ENCODE results near the gene NTM.

DNA sequence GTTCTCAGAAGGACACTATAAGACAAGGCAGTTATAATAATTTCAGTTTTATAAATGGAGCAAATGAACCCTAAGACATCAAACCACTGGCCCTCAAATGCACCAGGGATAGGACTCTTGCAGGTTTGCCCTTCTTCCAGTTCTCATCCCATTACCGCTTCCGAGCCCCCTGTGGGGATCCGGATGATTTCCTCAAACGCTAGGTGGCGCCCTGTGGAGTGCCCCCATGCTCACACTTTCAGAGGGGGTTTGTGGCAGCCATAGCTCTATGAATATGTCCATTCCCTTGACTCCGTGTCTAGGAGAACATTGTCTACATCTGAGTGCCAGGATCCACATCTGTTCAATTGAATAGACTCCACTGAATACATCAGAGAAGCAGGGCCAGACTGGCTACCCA, 816.3 kb downstream of the NTM start:
- TF ChIP-seq ZNF473 (tag by site-specific recombination; IDR thresholded peaks at IDR 0.05) (no peak), ZNF624 (tag by site-specific recombination; IDR thresholded peaks at IDR 0.05) (no peak), ZNF394 (tag by site-specific recombination; IDR thresholded peaks at IDR 0.05; ENCODE audit: borderline replicate concordance) (no peak), ZNF138 (tag by site-specific recombination; IDR thresholded peaks at IDR 0.05; ENCODE audit: borderline replicate concordance) (no peak), ZNF112 (tag by site-specific recombination; IDR thresholded peaks at IDR 0.05) (no peak), WT1 (tag by site-specific recombination; IDR thresholded peaks at IDR 0.05) (no peak), ZBTB7A (tag by site-specific recombination; IDR thresholded peaks at IDR 0.05; ENCODE audit: low read depth) (no peak), ZNF830 (tag by site-specific recombination; IDR thresholded peaks at IDR 0.05; ENCODE audit: low read depth) (no peak)
- TF ChIP-seq, protein P1, sequence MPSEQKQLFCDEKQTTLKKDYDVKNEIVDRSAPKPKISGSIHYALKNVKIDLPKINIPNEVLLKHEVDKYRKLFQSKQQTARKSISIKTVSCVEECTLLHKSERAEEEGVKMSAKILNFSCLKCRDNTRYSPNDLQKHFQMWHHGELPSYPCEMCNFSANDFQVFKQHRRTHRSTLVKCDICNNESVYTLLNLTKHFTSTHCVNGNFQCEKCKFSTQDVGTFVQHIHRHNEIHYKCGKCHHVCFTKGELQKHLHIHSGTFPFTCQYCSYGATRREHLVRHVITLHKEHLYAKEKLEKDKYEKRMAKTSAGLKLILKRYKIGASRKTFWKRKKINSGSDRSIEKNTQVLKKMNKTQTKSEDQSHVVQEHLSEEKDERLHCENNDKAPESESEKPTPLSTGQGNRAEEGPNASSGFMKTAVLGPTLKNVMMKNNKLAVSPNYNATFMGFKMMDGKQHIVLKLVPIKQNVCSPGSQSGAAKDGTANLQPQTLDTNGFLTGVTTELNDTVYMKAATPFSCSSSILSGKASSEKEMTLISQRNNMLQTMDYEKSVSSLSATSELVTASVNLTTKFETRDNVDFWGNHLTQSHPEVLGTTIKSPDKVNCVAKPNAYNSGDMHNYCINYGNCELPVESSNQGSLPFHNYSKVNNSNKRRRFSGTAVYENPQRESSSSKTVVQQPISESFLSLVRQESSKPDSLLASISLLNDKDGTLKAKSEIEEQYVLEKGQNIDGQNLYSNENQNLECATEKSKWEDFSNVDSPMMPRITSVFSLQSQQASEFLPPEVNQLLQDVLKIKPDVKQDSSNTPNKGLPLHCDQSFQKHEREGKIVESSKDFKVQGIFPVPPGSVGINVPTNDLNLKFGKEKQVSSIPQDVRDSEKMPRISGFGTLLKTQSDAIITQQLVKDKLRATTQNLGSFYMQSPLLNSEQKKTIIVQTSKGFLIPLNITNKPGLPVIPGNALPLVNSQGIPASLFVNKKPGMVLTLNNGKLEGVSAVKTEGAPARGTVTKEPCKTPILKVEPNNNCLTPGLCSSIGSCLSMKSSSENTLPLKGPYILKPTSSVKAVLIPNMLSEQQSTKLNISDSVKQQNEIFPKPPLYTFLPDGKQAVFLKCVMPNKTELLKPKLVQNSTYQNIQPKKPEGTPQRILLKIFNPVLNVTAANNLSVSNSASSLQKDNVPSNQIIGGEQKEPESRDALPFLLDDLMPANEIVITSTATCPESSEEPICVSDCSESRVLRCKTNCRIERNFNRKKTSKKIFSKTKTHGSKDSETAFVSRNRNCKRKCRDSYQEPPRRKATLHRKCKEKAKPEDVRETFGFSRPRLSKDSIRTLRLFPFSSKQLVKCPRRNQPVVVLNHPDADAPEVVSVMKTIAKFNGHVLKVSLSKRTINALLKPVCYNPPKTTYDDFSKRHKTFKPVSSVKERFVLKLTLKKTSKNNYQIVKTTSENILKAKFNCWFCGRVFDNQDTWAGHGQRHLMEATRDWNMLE (tag by site-specific recombination; conservative IDR thresholded peaks at IDR 0.05; ENCODE audit: low read depth): no peak
- TF ChIP-seq, protein P2, sequence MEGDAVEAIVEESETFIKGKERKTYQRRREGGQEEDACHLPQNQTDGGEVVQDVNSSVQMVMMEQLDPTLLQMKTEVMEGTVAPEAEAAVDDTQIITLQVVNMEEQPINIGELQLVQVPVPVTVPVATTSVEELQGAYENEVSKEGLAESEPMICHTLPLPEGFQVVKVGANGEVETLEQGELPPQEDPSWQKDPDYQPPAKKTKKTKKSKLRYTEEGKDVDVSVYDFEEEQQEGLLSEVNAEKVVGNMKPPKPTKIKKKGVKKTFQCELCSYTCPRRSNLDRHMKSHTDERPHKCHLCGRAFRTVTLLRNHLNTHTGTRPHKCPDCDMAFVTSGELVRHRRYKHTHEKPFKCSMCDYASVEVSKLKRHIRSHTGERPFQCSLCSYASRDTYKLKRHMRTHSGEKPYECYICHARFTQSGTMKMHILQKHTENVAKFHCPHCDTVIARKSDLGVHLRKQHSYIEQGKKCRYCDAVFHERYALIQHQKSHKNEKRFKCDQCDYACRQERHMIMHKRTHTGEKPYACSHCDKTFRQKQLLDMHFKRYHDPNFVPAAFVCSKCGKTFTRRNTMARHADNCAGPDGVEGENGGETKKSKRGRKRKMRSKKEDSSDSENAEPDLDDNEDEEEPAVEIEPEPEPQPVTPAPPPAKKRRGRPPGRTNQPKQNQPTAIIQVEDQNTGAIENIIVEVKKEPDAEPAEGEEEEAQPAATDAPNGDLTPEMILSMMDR (tag by site-specific recombination; IDR thresholded peaks at IDR 0.05): no peak
- TF ChIP-seq, protein P3, sequence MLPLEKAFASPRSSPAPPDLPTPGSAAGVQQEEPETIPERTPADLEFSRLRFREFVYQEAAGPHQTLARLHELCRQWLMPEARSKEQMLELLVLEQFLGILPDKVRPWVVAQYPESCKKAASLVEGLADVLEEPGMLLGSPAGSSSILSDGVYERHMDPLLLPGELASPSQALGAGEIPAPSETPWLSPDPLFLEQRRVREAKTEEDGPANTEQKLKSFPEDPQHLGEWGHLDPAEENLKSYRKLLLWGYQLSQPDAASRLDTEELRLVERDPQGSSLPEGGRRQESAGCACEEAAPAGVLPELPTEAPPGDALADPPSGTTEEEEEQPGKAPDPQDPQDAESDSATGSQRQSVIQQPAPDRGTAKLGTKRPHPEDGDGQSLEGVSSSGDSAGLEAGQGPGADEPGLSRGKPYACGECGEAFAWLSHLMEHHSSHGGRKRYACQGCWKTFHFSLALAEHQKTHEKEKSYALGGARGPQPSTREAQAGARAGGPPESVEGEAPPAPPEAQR (tag by site-specific recombination; IDR thresholded peaks at IDR 0.05): no peak
- TF ChIP-seq, protein P4, sequence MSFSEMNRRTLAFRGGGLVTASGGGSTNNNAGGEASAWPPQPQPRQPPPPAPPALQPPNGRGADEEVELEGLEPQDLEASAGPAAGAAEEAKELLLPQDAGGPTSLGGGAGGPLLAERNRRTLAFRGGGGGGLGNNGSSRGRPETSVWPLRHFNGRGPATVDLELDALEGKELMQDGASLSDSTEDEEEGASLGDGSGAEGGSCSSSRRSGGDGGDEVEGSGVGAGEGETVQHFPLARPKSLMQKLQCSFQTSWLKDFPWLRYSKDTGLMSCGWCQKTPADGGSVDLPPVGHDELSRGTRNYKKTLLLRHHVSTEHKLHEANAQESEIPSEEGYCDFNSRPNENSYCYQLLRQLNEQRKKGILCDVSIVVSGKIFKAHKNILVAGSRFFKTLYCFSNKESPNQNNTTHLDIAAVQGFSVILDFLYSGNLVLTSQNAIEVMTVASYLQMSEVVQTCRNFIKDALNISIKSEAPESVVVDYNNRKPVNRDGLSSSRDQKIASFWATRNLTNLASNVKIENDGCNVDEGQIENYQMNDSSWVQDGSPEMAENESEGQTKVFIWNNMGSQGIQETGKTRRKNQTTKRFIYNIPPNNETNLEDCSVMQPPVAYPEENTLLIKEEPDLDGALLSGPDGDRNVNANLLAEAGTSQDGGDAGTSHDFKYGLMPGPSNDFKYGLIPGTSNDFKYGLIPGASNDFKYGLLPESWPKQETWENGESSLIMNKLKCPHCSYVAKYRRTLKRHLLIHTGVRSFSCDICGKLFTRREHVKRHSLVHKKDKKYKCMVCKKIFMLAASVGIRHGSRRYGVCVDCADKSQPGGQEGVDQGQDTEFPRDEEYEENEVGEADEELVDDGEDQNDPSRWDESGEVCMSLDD (tag by site-specific recombination; IDR thresholded peaks at IDR 0.05): no peak

Data from HEK293 (cell line).